HG03175 (cell line): ENCODE measurements around the gene ITPKB.

Experiments used
- ATAC-seq: cut with Tn5 transposase; IDR thresholded peaks from one replicate; pipeline ENCODE4 v1.9.1; 2021; ENCODE audit warnings: mild to moderate bottlenecking, moderate library complexity; ENCODE audit not compliant: unreplicated experiment

The ITPKB gene

GRCh38 chr1:226670073-226670472, 69.0 kb downstream of the ITPKB start:
- ATAC-seq: no peak

GRCh38 chr1:226668173-226668560, 70.9 kb downstream of the ITPKB start:
- no peak for ATAC-seq

DNA sequence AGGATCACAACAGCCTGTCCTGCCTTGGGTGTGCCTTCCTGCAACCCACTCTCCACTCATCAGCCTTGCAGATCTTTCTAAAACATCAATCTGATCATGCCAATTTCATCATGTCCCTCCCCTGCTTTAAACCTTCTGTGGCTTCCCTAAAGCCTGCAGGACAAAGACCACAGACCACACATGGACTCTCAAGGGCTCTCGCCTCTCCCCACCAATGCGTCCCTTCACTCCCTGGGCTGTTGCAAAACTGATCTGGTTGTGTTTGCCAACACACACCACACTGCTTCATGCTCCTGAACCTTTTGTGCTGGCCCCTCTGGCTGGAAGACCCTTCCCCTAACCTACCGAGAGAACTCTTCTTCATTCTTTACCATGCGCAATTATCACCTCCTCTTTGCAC, 72.4 kb downstream of the ITPKB start:
- ATAC-seq: no peak

DNA sequence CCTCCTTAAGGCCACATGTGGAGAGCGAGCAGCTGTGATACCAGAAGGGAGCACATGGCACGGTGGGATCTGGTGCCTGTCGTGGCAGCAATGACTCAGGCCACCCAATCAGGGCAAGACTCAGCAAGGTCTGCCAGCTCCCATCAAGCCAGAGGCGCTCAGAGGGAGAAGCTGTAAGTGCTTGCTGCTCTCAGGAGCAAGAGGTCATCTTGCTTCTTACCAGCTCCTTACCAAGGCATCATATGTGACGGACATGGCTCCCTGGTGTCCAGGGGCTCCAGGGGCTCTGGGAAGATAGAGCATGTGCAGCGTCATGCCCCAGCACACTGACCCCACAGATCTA, 72.9 kb downstream of the ITPKB start:
- ATAC-seq: no peak

DNA sequence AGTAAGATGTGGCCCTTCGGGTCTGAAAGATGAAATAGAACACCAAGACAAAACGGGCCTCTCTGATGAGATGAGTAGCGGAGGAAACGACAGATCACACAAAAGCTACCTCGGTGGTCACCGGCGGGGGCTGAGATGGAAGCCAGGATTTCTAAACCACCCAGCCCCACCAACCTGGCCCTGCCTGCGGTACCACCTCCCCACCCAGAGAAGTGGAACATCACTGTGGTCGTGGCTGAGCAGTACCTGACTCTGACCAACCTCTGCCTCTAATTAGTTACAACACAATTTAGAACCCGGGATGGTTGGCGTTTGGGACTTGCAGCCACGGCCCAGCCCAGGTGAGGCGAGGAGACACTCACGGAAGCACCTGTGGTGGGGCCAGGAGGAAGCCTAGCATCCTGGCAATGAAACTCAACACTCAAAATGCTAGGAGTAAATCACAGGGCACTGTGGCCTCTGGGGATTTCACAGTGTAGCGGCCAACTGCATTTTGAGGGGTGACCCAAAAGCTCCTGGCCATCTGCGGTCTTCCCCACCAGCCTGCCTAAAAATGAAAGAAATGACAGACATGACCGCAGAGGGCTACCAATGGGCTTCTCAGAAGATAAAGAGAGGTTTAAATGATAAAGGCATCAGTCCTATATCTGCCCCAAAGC, 73.4 kb downstream of the ITPKB start:
- ATAC-seq: no peak

DNA sequence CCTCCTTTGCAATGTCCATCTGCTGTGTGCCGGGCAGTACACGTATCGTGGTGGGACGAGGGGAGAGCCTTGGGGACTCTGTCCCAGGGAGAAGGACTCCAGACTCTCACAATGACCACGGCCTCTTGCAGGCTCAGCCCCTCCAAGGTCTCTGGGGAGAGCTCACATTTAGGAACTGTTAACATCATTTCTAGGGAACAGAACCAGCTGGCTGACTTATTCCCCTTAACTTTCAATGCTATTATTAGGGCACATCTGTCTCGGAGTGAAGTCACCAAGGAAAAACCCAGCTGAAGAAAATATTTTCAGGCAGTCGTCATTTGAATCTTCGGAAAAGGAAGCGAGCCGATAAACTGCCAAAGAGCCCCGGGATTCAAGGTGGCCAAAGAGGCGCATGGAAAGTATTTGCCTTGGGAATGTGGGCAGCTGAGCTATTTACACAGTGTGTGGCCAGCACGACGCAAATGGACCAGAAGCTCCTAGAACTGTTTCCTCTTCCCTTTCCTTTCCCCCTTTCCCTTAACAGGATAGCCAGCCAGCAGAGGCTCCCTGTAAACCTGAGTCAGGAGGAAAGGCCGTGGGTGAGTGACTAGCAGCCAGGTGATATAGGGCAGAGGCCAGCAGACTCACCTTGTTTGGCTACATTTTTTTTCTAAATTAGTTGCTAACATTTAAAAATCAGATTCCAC, 74.5 kb downstream of the ITPKB start:
- ATAC-seq: no peak

GRCh38 chr1:226663327-226663704, 75.8 kb downstream of the ITPKB start:
- ATAC-seq: no peak

- peak; percentile 95 for ATAC-seq
Measured at GRCh38 chr1:226662642-226663326, 76.3 kb downstream of the ITPKB start.

DNA sequence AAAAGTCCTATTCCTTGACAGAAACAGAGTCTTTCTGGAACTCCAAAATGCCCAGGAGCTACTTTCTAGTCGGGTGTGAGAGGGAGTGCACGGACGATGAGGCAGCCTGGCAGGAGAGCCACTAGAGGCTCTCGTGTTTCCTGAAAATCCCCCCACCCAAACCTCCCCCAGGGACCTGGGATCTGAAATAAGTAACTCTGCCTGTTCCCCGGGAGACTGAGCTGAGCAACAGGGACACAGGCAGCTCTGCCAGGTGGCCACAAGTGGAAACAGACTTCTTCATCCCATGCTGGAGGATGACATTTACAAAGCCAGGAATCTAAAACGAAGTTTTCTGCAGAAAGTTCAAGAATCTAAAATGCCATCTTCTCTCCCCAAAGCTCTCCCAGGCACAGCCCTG, 77.1 kb downstream of the ITPKB start:
- no peak for ATAC-seq

- no peak for ATAC-seq
Measured at GRCh38 chr1:226661271-226661670, 77.8 kb downstream of the ITPKB start.

GRCh38 chr1:226660410-226661182, 78.5 kb downstream of the ITPKB start:
- ATAC-seq: no peak

DNA sequence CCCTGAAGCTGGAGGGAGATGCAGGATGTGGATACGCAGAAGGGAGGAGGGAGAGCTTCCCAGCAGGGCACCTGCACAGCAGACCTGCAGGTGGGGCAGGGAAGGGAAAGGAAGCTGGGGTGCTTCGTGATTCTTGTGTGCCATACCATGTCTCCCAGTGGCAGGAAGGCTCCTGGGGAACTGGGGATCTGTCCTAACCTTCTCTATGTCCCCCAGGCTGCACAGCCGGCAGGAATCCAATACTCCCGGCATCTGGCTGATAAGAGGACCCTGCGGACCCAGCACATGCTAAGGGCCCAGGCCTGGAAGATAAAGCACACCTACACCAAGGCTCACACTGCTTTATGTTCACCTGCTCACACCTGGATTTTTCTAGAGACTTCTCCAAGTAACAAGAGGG, 79.4 kb downstream of the ITPKB start:
- ATAC-seq: no peak

DNA sequence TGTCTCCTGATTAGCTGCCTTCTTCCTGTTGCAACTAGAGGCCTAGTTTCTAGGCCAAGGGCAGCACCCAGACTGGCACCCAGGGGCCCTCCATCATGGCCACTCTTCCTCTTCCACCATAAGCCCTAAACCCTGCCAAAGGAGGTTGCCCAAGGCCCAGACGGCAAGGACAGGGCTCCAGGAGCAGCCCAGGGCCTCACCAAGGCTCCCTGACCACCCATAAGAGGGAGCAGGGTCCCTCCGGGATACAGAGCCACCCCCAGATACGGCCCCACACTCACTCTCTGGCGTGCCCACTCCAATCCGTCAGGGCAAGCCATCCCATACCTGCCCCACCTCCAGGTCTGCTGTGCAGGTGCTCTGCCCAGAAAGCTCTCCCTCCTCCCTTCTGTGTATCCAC, 79.9 kb downstream of the ITPKB start:
- no peak for ATAC-seq

DNA sequence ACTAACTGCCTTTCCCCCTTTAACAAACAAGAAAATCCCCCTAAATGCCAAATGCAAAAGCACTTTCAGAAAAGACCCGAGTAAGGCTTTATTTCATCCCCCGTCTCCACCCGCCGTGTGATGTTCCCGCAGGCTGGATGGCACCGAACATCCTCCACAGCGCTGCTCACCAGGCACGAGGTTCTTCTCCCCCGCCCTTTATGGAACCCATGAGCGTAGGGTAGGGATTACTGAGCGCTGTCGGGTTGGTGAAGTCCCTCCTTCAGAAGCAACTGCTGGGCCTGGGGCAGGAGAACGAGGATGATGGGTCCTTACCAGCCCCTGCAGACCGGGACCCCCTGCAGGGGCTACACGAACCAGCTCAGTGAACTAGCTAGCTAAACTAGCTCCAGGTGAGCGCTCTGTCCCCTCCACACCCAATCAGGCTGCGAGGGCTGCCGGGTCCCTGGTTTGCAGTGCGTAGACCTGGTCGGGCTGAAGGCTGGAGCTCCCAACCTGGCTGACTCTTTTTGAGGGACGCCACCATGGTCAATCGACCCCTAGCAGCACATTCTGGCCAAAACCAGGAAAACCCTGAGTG, 80.4 kb downstream of the ITPKB start:
- ATAC-seq: no peak

DNA sequence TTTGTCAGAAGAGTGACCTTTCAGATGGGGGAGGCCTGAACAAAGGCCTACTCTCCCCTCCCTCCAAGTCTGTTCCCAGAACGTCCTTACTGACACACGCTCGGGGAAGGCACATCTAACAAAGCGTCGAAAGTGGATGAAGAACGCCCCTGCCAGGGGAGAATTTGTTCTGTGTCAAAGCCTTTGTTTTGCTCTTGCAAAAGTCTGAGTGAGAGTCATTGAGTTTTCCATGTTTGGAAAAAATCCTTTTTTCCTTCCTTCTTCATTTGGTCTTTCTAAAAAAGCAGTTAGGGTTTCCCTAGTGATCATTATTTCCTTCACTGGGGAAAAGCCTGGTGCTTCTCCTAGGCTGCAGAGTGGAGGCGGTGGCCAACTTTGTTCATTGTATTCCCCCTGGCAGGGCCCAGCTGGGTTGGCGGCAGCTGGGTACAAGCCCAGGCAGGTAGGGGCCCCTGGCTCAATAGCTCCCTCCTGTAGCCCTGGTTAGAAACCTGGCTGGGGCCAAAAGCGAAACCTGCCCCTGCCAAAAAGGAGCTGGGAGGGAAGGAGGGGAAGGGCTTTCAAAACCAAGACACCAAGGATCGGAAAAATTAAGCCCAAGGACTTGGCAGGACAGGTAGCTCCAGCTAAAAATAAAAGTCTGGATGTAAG, 81.1 kb downstream of the ITPKB start:
- ATAC-seq: no peak

GRCh38 chr1:226656601-226657277, 82.3 kb downstream of the ITPKB start:
- ATAC-seq: no peak

GRCh38 chr1:226656201-226656600, 82.9 kb downstream of the ITPKB start:
- ATAC-seq: no peak

DNA sequence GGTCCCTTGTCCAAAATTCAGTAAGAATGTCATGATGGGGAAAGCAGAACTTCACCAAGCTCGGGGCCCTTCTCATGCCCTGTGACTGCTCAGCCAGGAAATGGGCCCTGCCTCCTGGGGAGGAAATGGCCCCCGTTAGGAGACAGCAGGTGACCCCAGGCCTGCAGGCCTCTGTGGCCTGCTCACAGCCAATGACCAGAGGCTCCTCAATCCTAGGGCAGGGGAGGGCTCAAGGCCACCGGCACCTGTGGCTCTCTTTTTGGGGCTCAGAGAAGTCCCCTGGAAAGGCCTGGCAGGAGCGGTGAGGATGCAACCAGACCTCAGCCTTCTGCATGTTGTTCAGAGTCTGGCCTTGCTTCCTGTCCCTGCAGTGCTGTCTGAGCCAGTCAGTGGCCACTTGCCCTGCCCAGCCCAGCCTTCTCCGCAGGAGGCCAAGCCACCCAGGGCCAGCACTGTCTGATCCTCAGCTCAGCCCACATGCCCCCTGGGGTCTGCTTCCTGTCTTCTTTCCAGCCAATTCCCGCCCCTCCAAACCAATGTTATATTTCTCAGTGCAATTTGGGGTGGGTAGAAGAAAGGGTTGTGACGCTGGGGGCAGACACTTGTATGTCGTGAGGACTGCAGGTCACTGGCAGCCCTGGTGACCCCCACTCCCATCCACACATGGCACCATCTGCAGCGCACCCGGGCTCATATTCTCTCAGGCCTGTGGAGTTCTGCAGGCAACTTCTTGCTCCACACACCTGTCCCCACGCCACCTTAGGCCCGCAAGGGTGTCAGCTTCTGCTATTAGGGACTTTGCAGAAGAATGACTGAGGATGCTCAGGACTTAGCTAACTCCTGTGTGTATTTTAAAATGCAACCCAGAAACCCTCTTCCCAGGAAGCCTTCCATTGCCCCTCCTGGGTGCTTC, 83.6 kb downstream of the ITPKB start:
- no peak for ATAC-seq

DNA sequence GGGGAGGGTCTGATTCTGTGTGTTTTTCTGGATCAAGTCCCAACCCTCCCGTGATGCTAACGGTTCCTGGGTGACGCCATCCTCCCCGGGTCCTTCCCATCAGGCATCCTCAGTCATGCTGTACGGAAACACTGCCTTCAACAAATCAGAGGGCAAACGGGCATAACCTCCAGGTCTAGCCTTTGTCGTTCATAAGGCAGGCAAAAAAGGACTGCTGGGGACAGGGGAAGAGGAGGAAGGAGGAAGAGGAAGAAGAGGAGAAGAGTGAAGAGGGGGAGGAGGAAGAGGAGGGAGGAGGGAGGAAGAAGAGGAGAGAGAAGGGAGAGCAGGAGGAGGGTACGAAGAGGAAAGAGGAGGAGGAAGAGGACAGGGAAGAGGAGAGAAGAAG, 84.4 kb downstream of the ITPKB start:
- ATAC-seq: no peak
